KMS-11 (cell line): ENCODE results near the gene MRPL52.
"Not testable (repeated sequence)": the region's sequence is repeated elsewhere in the genome, so short reads cannot be mapped to it uniquely, and the experiment has no call there.

Experiments
- H2AFZ ChIP-seq: fragments of 200-600 bp; sonication (generic); 2 replicates; pipeline ENCODE4 v1.6.1; 2016; ENCODE audit warnings: antibody characterized with exemption, mixed run types, low read depth
- H3K27ac ChIP-seq: fragments of 200-600 bp; sonication (generic); 2 replicates; pipeline ENCODE4 v1.6.1; 2016; ENCODE audit warnings: mild to moderate bottlenecking, mixed run types
- H3K27me3 ChIP-seq: fragments of 200-600 bp; sonication (generic); 2 replicates; pipeline ENCODE4 v1.6.1; 2017; ENCODE audit warnings: mild to moderate bottlenecking, low read depth, mixed run types, moderate library complexity; ENCODE audit not compliant: insufficient read depth
- H3K36me3 ChIP-seq: fragments of 200-600 bp; sonication (generic); 2 replicates; pipeline ENCODE4 v1.6.1; 2017; ENCODE audit warnings: mild to moderate bottlenecking, mixed run types; ENCODE audit not compliant: insufficient read depth
- H3K4me1 ChIP-seq: fragments of 200-600 bp; sonication (generic); 2 replicates; pipeline ENCODE4 v1.6.1; 2016; ENCODE audit warnings: mild to moderate bottlenecking, low read depth, mixed run types; ENCODE audit not compliant: poor library complexity, severe bottlenecking
- H3K4me2 ChIP-seq: fragments of 200-600 bp; sonication (generic); 2 replicates; pipeline ENCODE4 v1.7.0; 2016; ENCODE audit warnings: mild to moderate bottlenecking, mixed run types
- H3K4me3 ChIP-seq: fragments of 200-600 bp; sonication (generic); IDR thresholded peaks from 2 replicates; pipeline ENCODE4 v1.6.1; 2017; ENCODE audit warnings: low read depth, low read length, mixed read lengths; ENCODE audit not compliant: insufficient read depth
- H3K79me2 ChIP-seq: fragments of 200-600 bp; sonication (generic); 2 replicates; pipeline ENCODE4 v1.6.1; 2016; ENCODE audit warnings: low read depth, mixed run types; ENCODE audit not compliant: insufficient read depth
- H3K9ac ChIP-seq: fragments of 200-600 bp; sonication (generic); 2 replicates; pipeline ENCODE4 v1.6.1; 2016; ENCODE audit warnings: mild to moderate bottlenecking, mixed run types
- H4K20me1 ChIP-seq: fragments of 200-600 bp; sonication (generic); 2 replicates; pipeline ENCODE4 v1.6.1; 2016; ENCODE audit warnings: mild to moderate bottlenecking, mixed run types; ENCODE audit not compliant: insufficient read depth
- CTCF ChIP-seq: fragments of 200-600 bp; sonication (generic); conservative IDR thresholded peaks from 2 replicates; pipeline ENCODE4 v1.6.1; 2017; ENCODE audit warnings: low read depth, mild to moderate bottlenecking, antibody characterized with exemption, low read length, moderate library complexity, mixed read lengths

MRPL52 gene

GRCh38 chr14:22854963-22855724 lies 25.5 kb downstream of the MRPL52 start:
- no peak overlapping the region for H2AFZ ChIP-seq
- TF ChIP-seq CTCF: no peak
- H3K4me3 ChIP-seq: no peak overlapping the region
- no peaks in the 10 kb centered on the region for H3K27me3 ChIP-seq
- H4K20me1 ChIP-seq: no peaks in the 10 kb centered on the region
- H3K27ac ChIP-seq: no peak overlapping the region; the same call in 1 of the 2 replicates
- no peaks in the 10 kb centered on the region for H3K36me3 ChIP-seq
- peaks cover 33% of the 10 kb centered on the region for H3K4me1 ChIP-seq
- H3K9ac ChIP-seq: no peak overlapping the region
- no peaks in the 10 kb centered on the region for H3K79me2 ChIP-seq
- no peak overlapping the region for H3K4me2 ChIP-seq

GRCh38 chr14:22856428-22856827 lies 26.7 kb downstream of the MRPL52 start:
- Histone ChIP-seq H3K79me2 (no peaks in the 10 kb centered on the region), H3K27me3 (no peaks in the 10 kb centered on the region), H3K4me1 (peaks cover 33% of the 10 kb centered on the region), H4K20me1 (no peaks in the 10 kb centered on the region), H3K27ac (no peak overlapping the region), H3K36me3 (no peaks in the 10 kb centered on the region), H3K4me3 (no peak overlapping the region), H3K9ac (no peak overlapping the region), H3K4me2 (no peak overlapping the region), H2AFZ (no peak overlapping the region)
- TF ChIP-seq CTCF: no peak

GRCh38 chr14:22860377-22860776 lies 30.7 kb downstream of the MRPL52 start:
- not testable (repeated sequence) for H3K9ac ChIP-seq, H3K4me3 ChIP-seq, H4K20me1 ChIP-seq, H3K27me3 ChIP-seq, H3K4me2 ChIP-seq, H2AFZ ChIP-seq, H3K36me3 ChIP-seq, H3K79me2 ChIP-seq, H3K27ac ChIP-seq
- H3K4me1 ChIP-seq: peaks cover 15% of the 10 kb centered on the region

GRCh38 chr14:22861651-22862050 lies 32.0 kb downstream of the MRPL52 start:
- no peak overlapping the region for H3K27ac ChIP-seq
- H3K4me3 ChIP-seq: no peak overlapping the region
- H3K36me3 ChIP-seq: no peaks in the 10 kb centered on the region
- H3K9ac ChIP-seq: no peak overlapping the region
- no peak overlapping the region for H2AFZ ChIP-seq
- no peak overlapping the region for H3K4me2 ChIP-seq
- no peaks in the 10 kb centered on the region for H4K20me1 ChIP-seq
- H3K79me2 ChIP-seq: no peaks in the 10 kb centered on the region
- H3K27me3 ChIP-seq: no peaks in the 10 kb centered on the region
- H3K4me1 ChIP-seq: peaks cover 15% of the 10 kb centered on the region
- TF ChIP-seq CTCF: no peak

GRCh38 chr14:22864979-22865378 lies 35.3 kb downstream of the MRPL52 start:
- Histone ChIP-seq H4K20me1 (no peaks in the 10 kb centered on the region), H3K4me3 (no peak overlapping the region), H3K4me1 (peaks cover 7% of the 10 kb centered on the region), H3K4me2 (no peak overlapping the region), H3K27me3 (no peaks in the 10 kb centered on the region), H3K36me3 (no peaks in the 10 kb centered on the region), H2AFZ (no peak overlapping the region), H3K27ac (no peak overlapping the region), H3K9ac (no peak overlapping the region), H3K79me2 (no peaks in the 10 kb centered on the region)
- TF ChIP-seq CTCF: no peak
